Osteocyte (in vitro differentiated cells): ENCODE measurements around the gene ETF1. TPM values are rescaled to one million over a fixed set of nuclear protein-coding genes. Genes with fewer than 3 reads are reported as not detected.

Experiments used
- DNase-seq: peaks from one replicate; pipeline ENCODE4 v3.0.0; 2021; ENCODE audit warnings: mixed read lengths; ENCODE audit not compliant: unreplicated experiment; ENCODE audit errors: extremely low spot score
- H3K27ac Mint-ChIP-seq: one replicate; pipeline ENCODE4 v1.8.0; 2021; ENCODE audit warnings: mild to moderate bottlenecking, mixed read lengths; ENCODE audit not compliant: unreplicated experiment
- H3K27me3 Mint-ChIP-seq: one replicate; pipeline ENCODE4 v1.8.0; 2021; ENCODE audit warnings: mixed read lengths; ENCODE audit not compliant: unreplicated experiment
- H3K36me3 Mint-ChIP-seq: one replicate; pipeline ENCODE4 v1.8.0; 2021; ENCODE audit warnings: mixed read lengths; ENCODE audit not compliant: unreplicated experiment
- H3K4me1 Mint-ChIP-seq: one replicate; pipeline ENCODE4 v1.8.0; 2021; ENCODE audit warnings: mixed read lengths; ENCODE audit not compliant: unreplicated experiment
- H3K4me3 Mint-ChIP-seq: one replicate; pipeline ENCODE4 v1.8.0; 2021; ENCODE audit warnings: mild to moderate bottlenecking, moderate library complexity, mixed read lengths; ENCODE audit not compliant: unreplicated experiment
- H3K9me3 Mint-ChIP-seq: one replicate; pipeline ENCODE4 v1.8.0; 2021; ENCODE audit warnings: mixed read lengths; ENCODE audit not compliant: unreplicated experiment
- CTCF ChIP-seq: fragments of 200-600 bp; sonication (generic); IDR thresholded peaks from 2 replicates; pipeline ENCODE4 v1.5.0; 2021; ENCODE audit warnings: antibody characterized with exemption, mild to moderate bottlenecking, moderate library complexity
- total RNA-seq: library from RNA; stranded (reverse); gene quantifications from 2 replicates; pipeline ENCODE4 v1.2.1, GENCODE V29; 2021

ETF1 gene
- total RNA-seq, 1 donor from 2014 or later: 88.3 TPM

GRCh38 chr5:138502521-138502920, 40.5 kb downstream of the ETF1 start:
- peaks cover 4% of the 10 kb centered on the region for H3K36me3 Mint-ChIP-seq
- DNase-seq: no peak
- no peak for TF ChIP-seq CTCF
- no peaks in the 10 kb centered on the region for H3K9me3 Mint-ChIP-seq
- H3K4me1 Mint-ChIP-seq: peaks cover 10% of the 10 kb centered on the region
- H3K27me3 Mint-ChIP-seq: no peaks in the 10 kb centered on the region
- no peak overlapping the region for H3K4me3 Mint-ChIP-seq
- no peak overlapping the region for H3K27ac Mint-ChIP-seq

- Mint-ChIP-seq H3K9me3 (no peaks in the 10 kb centered on the region), H3K4me3 (no peak overlapping the region), H3K36me3 (peaks cover under 1% of the 10 kb centered on the region), H3K27ac (no peak overlapping the region), H3K4me1 (peaks cover 10% of the 10 kb centered on the region), H3K27me3 (no peaks in the 10 kb centered on the region)
- no peak for DNase-seq
- TF ChIP-seq CTCF: no peak
These were observed 40.9 kb downstream of the ETF1 start for GRCh38 chr5:138502121-138502520.

- H3K4me3 Mint-ChIP-seq: no peak overlapping the region
- no peaks in the 10 kb centered on the region for H3K4me1 Mint-ChIP-seq
- H3K9me3 Mint-ChIP-seq: no peaks in the 10 kb centered on the region
- no peak for DNase-seq
- no peaks in the 10 kb centered on the region for H3K36me3 Mint-ChIP-seq
- H3K27me3 Mint-ChIP-seq: no peaks in the 10 kb centered on the region
- TF ChIP-seq CTCF: no peak
- H3K27ac Mint-ChIP-seq: no peak overlapping the region
These were observed 44.7 kb downstream of the ETF1 start for GRCh38 chr5:138498376-138498775.

- no peak for TF ChIP-seq CTCF
- Mint-ChIP-seq H3K9me3 (no peaks in the 10 kb centered on the region), H3K27me3 (peaks cover 10% of the 10 kb centered on the region), H3K27ac (no peak overlapping the region), H3K4me1 (peaks cover 11% of the 10 kb centered on the region), H3K36me3 (no peaks in the 10 kb centered on the region), H3K4me3 (no peak overlapping the region)
- no peak for DNase-seq
These were observed 47.7 kb downstream of the ETF1 start for GRCh38 chr5:138495351-138495750.

- TF ChIP-seq CTCF: no peak
- Mint-ChIP-seq H3K4me3 (peak overlapping the region; percentile 76), H3K27ac (peak overlapping the region; percentile 63), H3K4me1 (peaks cover 11% of the 10 kb centered on the region), H3K36me3 (no peaks in the 10 kb centered on the region), H3K27me3 (peaks cover 25% of the 10 kb centered on the region), H3K9me3 (no peaks in the 10 kb centered on the region)
- no peak for DNase-seq
These were observed 50.4 kb downstream of the ETF1 start for GRCh38 chr5:138492560-138493045.
